Glutamatergic neuron (in vitro differentiated cells): ENCODE data around the gene CRLF3. TPM values are rescaled to one million over a fixed set of nuclear protein-coding genes. Genes with fewer than 3 reads are reported as not detected.

Source experiments
- DNase-seq: peaks from one replicate; pipeline ENCODE4 v3.0.0; 2022
- H3K27ac Mint-ChIP-seq: one replicate; pipeline ENCODE4 v1.8.0; 2020; ENCODE audit warnings: mild to moderate bottlenecking, mixed read lengths, inconsistent platforms; ENCODE audit not compliant: unreplicated experiment
- H3K27me3 Mint-ChIP-seq: one replicate; pipeline ENCODE4 v1.8.0; 2020; ENCODE audit warnings: mild to moderate bottlenecking, moderate library complexity, mixed read lengths, inconsistent platforms; ENCODE audit not compliant: unreplicated experiment
- H3K36me3 Mint-ChIP-seq: one replicate; pipeline ENCODE4 v1.8.0; 2020; ENCODE audit warnings: mild to moderate bottlenecking, mixed read lengths, inconsistent platforms; ENCODE audit not compliant: unreplicated experiment
- H3K4me1 Mint-ChIP-seq: one replicate; pipeline ENCODE4 v1.8.0; 2020; ENCODE audit warnings: mild to moderate bottlenecking, low read depth, mixed read lengths, inconsistent platforms; ENCODE audit not compliant: unreplicated experiment
- H3K4me3 Mint-ChIP-seq: one replicate; pipeline ENCODE4 v1.8.0; 2020; ENCODE audit warnings: mild to moderate bottlenecking, mixed read lengths, inconsistent platforms; ENCODE audit not compliant: unreplicated experiment
- H3K9me3 Mint-ChIP-seq: one replicate; pipeline ENCODE4 v1.8.0; 2020; ENCODE audit warnings: mild to moderate bottlenecking, moderate library complexity, mixed read lengths, inconsistent platforms; ENCODE audit not compliant: unreplicated experiment
- CTCF ChIP-seq: fragments of 200-600 bp; sonication (generic); IDR thresholded peaks from one replicate; pipeline ENCODE4 v1.5.0; 2021; ENCODE audit not compliant: partially characterized antibody, unreplicated experiment
- total RNA-seq: library from RNA; stranded (reverse); fragmentation: NEBNext Ultra II Directional; extraction: Animal tissue kit (Norgen Biotek cat#: 25700); gene quantifications from one replicate; pipeline ENCODE4 v1.2.1, GENCODE V29; 2021; ENCODE audit not compliant: unreplicated experiment

The CRLF3 gene
- total RNA-seq, 1 donor from 2014 or later, result 9.0 TPM

- Mint-ChIP-seq H3K36me3 (no peaks in the 10 kb centered on the region), H3K9me3 (no peaks in the 10 kb centered on the region), H3K4me3 (no peak overlapping the region), H3K4me1 (no peaks in the 10 kb centered on the region), H3K27ac (no peak overlapping the region), H3K27me3 (no peaks in the 10 kb centered on the region)
- no peak for DNase-seq
- TF ChIP-seq CTCF, result no peak
These were observed 23.5 kb upstream of the CRLF3 start for GRCh38 chr17:30848021-30848420.

DNA sequence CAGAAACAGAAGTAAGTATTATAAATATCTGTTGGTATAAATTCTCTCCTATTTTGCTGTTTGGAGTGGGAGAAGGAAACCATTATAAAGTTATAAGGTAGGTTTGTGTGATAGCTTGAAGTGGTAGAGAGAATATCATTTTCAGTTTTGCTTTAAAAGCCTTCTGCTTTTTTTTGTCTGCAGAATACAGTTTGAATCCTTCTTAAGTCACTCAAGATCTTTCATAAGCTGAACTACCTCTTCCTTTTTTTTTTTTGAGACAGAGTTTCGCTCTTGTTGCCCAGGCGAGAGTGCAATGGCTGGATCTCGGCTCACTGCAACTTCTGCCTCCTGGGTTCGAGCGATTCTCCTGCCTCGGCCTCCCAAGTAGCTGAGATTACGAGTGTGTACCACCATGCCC is 16.3 kb upstream of the CRLF3 start:
- Mint-ChIP-seq H3K27me3 (no peaks in the 10 kb centered on the region), H3K9me3 (no peaks in the 10 kb centered on the region), H3K4me1 (no peaks in the 10 kb centered on the region), H3K36me3 (no peaks in the 10 kb centered on the region), H3K27ac (no peak overlapping the region), H3K4me3 (no peak overlapping the region)
- no peak for DNase-seq
- TF ChIP-seq CTCF, result no peak

- H3K9me3 Mint-ChIP-seq, result no peaks in the 10 kb centered on the region
- no peak overlapping the region for H3K4me3 Mint-ChIP-seq
- DNase-seq, result no peak
- H3K27me3 Mint-ChIP-seq, result no peaks in the 10 kb centered on the region
- H3K36me3 Mint-ChIP-seq, result no peaks in the 10 kb centered on the region
- H3K4me1 Mint-ChIP-seq, result no peaks in the 10 kb centered on the region
- no peak for TF ChIP-seq CTCF
- H3K27ac Mint-ChIP-seq, result no peak overlapping the region
These were observed 13.8 kb upstream of the CRLF3 start for GRCh38 chr17:30838202-30838807.

GRCh38 chr17:30832438-30833124 is 8.1 kb upstream of the CRLF3 start:
- Mint-ChIP-seq H3K4me1 (peaks cover 13% of the 10 kb centered on the region), H3K9me3 (peaks cover 2% of the 10 kb centered on the region), H3K4me3 (peak overlapping the region; percentile 98), H3K27me3 (peaks cover 2% of the 10 kb centered on the region), H3K36me3 (no peaks in the 10 kb centered on the region), H3K27ac (peak overlapping the region; percentile 66)
- DNase-seq, result no peak
- TF ChIP-seq CTCF, result no peak

GRCh38 chr17:30831663-30832437 is 7.4 kb upstream of the CRLF3 start, which contains the start of gene ATAD5:
TSS of gene ATAD5 (plus strand) at chr17:30831966. CDS start at chr17:30832348, 382 bp downstream.
- Mint-ChIP-seq H3K4me3 (peak within 1 kb of the TSS; percentile 98), H3K9me3 (peaks cover 4% of the 10 kb centered on the region), H3K27ac (peak within 1 kb of the TSS; percentile 81), H3K27me3 (peaks cover 2% of the 10 kb centered on the region), H3K4me1 (peaks cover 13% of the 10 kb centered on the region), H3K36me3 (no peaks in the 10 kb centered on the region)
- DNase-seq, result peak; percentile 94
- TF ChIP-seq CTCF, result no peak
